Stimulated activated CD4-positive, alpha-beta T cell treated with anti-CD3 and anti-CD28 coated beads, Interleukin-1b, Interleukin-23, amount 100 ng/mL, for 1 hour (primary cell): ENCODE results near the gene GPR39.

Experiments used
- DNase-seq, 2 donors: peaks; one replicate each; pipeline ENCODE4 v3.0.0-alpha.2; 2020; ENCODE audit warnings: low read depth in 2 of 2

GPR39 gene

GRCh38 chr2:132412021-132412420, 4.6 kb upstream of the GPR39 start:
- DNase-seq, result no peak

GRCh38 chr2:132414081-132414480, 2.5 kb upstream of the GPR39 start:
- no peak for DNase-seq

- DNase-seq, result no peak
Observed at GRCh38 chr2:132415256-132415914, 1.2 kb upstream of the GPR39 start.

GRCh38 chr2:132415915-132416722, 486 bp upstream of the GPR39 start:
- DNase-seq, result no peak

GRCh38 chr2:132417430-132418035, 928 bp downstream of the GPR39 start:
- DNase-seq, result no peak

- DNase-seq, result no peak
Observed at GRCh38 chr2:132419235-132419634, 2.6 kb downstream of the GPR39 start.

- DNase-seq, result no peak
Observed at GRCh38 chr2:132419941-132420340, 3.3 kb downstream of the GPR39 start.

- DNase-seq, result no peak
Observed at GRCh38 chr2:132420816-132421805, 4.5 kb downstream of the GPR39 start.

GRCh38 chr2:132422736-132423135, 6.1 kb downstream of the GPR39 start:
- no peak for DNase-seq

GRCh38 chr2:132424526-132425121, 8.0 kb downstream of the GPR39 start:
- DNase-seq, result no peak

- DNase-seq, result no peak
Observed at GRCh38 chr2:132426033-132426432, 9.4 kb downstream of the GPR39 start.

GRCh38 chr2:132426656-132427055, 10.1 kb downstream of the GPR39 start:
- DNase-seq, result no peak

GRCh38 chr2:132429351-132429750, 12.7 kb downstream of the GPR39 start:
- DNase-seq, result no peak

GRCh38 chr2:132429941-132430573, 13.5 kb downstream of the GPR39 start:
- DNase-seq, result no peak

- DNase-seq, result no peak
Observed at GRCh38 chr2:132430895-132431294, 14.3 kb downstream of the GPR39 start.

- DNase-seq, result no peak
Observed at GRCh38 chr2:132437852-132438669, 21.5 kb downstream of the GPR39 start.

GRCh38 chr2:132438691-132439090, 22.1 kb downstream of the GPR39 start:
- DNase-seq, result no peak

- DNase-seq, result no peak
Observed at GRCh38 chr2:132439703-132440398, 23.2 kb downstream of the GPR39 start.

GRCh38 chr2:132441051-132441450, 24.4 kb downstream of the GPR39 start:
- DNase-seq, result no peak
